Tibial nerve (tissue), 4 donors: ENCODE measurements around the gene SPAG9. TPM values are rescaled to one million over a fixed set of nuclear protein-coding genes. Genes with fewer than 3 reads are reported as not detected.
A peak's percentile ranks its signal among the peaks of the same experiment; 100 is the strongest.

Experiments used
- DNase-seq, 2 donors: peaks; one replicate each; pipeline ENCODE4 v3.0.0-alpha.2; 2019; ENCODE audit warnings: low spot score in 2 of 2
- H3K27ac ChIP-seq, 4 donors: fragments of 200-600 bp; sonication (generic) in 3 of 4; one replicate each; pipeline ENCODE4 v1.5.1; 2017 to 2019; ENCODE audit warnings: mild to moderate bottlenecking in 1 of 4
- H3K27me3 ChIP-seq, 2 donors: fragments of 200-600 bp; sonication (generic) in 1 of 2; one replicate each; pipeline versions ENCODE4 v1.5.1 to v1.6.0; 2017 to 2019
- H3K36me3 ChIP-seq, 3 donors: fragments of 200-600 bp; sonication (generic); one replicate each; pipeline ENCODE4 v1.5.1; 2018 to 2019
- H3K4me1 ChIP-seq, 4 donors: fragments of 200-600 bp; sonication (generic) in 3 of 4; one replicate each; pipeline ENCODE4 v1.5.1; 2017 to 2019
- H3K4me3 ChIP-seq, 4 donors: fragments of 200-600 bp; sonication (generic) in 3 of 4; one replicate each; pipeline ENCODE4 v1.5.1; 2017 to 2019; ENCODE audit warnings: mild to moderate bottlenecking in 1 of 4, moderate library complexity in 1 of 4
- H3K9me3 ChIP-seq, 4 donors: fragments of 200-600 bp; sonication (generic) in 3 of 4; one replicate each; pipeline ENCODE4 v1.5.1; 2017 to 2019
- CTCF ChIP-seq, 5 experiments: fragments of 200-600 bp in 3 of 5; fragments of 450-650 bp in 2 of 5; sonication (generic) in 3 of 5; IDR thresholded peaks; one replicate each; pipeline ENCODE4 v1.5.1; 2016 to 2019; ENCODE audit warnings: antibody characterized with exemption in 5 of 5, mild to moderate bottlenecking in 3 of 5, moderate library complexity in 2 of 5
- EP300 ChIP-seq, 2 donors: sonication (generic); formaldehyde crosslinking; IDR thresholded peaks; one replicate each; pipeline ENCODE4 v1.6.1; 2017; ENCODE audit warnings: antibody characterized with exemption in 2 of 2, mild to moderate bottlenecking in 1 of 2
- POLR2A ChIP-seq, 2 donors: fragments of 450-650 bp; IDR thresholded peaks; one replicate each; pipeline ENCODE4 v1.6.1; 2017; ENCODE audit warnings: antibody characterized with exemption in 2 of 2, mild to moderate bottlenecking in 2 of 2, moderate library complexity in 2 of 2
- WGBS, 2 donors: methylation state at CpG; one replicate each; pipeline ENCODE4 v1.1.5; 2018; 5-methylcytosine and 5-hydroxymethylcytosine counted together
- total RNA-seq, 4 donors: library from RNA; depleted of rRNA; stranded (reverse); fragments of >200 nt; gene quantifications; one replicate each; pipeline ENCODE4 v1.1.0, GENCODE V29; 2016

The SPAG9 gene
- total RNA-seq, 4 donors from 2014 or later = 145 to 199 (median 165) TPM

- 64 to 72% methylated on average over 4 of the region's 4 CpGs for WGBS, 2 donors
- H3K4me3 ChIP-seq = no peak overlapping the region
- no peaks in the 10 kb centered on the region for H3K9me3 ChIP-seq
- H3K36me3 ChIP-seq = no peaks in the 10 kb centered on the region
- H3K4me1 ChIP-seq = peaks cover 0 to 21% (median 2%) of the 10 kb centered on the region in 4 donors
- DNase-seq = no peak
- H3K27ac ChIP-seq = no peak overlapping the region
- TF ChIP-seq EP300 (IDR thresholded peaks at IDR 0.05) (no peak), POLR2A (IDR thresholded peaks at IDR 0.05) (no peak), CTCF (IDR thresholded peaks at IDR 0.05) (no peak)
- H3K27me3 ChIP-seq = no peaks in the 10 kb centered on the region
Observed at GRCh38 chr17:51147650-51148049, 27.0 kb upstream of the SPAG9 start.

- no peaks in the 10 kb centered on the region for H3K9me3 ChIP-seq
- WGBS, 2 donors = 25 to 27% methylated on average over 6 of the region's 6 CpGs
Observed at GRCh38 chr17:51144266-51145022, 23.8 kb upstream of the SPAG9 start.

GRCh38 chr17:51142597-51142996, 21.9 kb upstream of the SPAG9 start:
- WGBS, 2 donors = 91 to 97% methylated on average over 2 of the region's 2 CpGs
- TF ChIP-seq EP300 (IDR thresholded peaks at IDR 0.05) (no peak), POLR2A (IDR thresholded peaks at IDR 0.05) (no peak), CTCF (IDR thresholded peaks at IDR 0.05) (no peak)
- Histone ChIP-seq H3K27me3 (no peaks in the 10 kb centered on the region), H3K27ac (no peak overlapping the region), H3K4me1 (peaks cover 0 to 16% (median 0%) of the 10 kb centered on the region in 4 donors), H3K9me3 (no peaks in the 10 kb centered on the region), H3K36me3 (no peaks in the 10 kb centered on the region), H3K4me3 (no peak overlapping the region)
- DNase-seq = no peak

More at GRCh38 chr17:51144266-51145022, 23.8 kb upstream of the SPAG9 start:
- Histone ChIP-seq H3K27me3 (no peaks in the 10 kb centered on the region), H3K4me1 (peaks cover 0 to 16% (median 0%) of the 10 kb centered on the region in 4 donors), H3K27ac (peak overlapping the region in 2 of 4 donors; percentile 9 to 29), H3K4me3 (no peak overlapping the region), H3K36me3 (no peaks in the 10 kb centered on the region)
- no peak for DNase-seq
- no peak for TF ChIP-seq POLR2A (IDR thresholded peaks at IDR 0.05)
- TF ChIP-seq CTCF (IDR thresholded peaks at IDR 0.05) = no peak
- TF ChIP-seq EP300 (IDR thresholded peaks at IDR 0.05) = no peak

GRCh38 chr17:51135956-51136355, 15.3 kb upstream of the SPAG9 start:
- DNase-seq = no peak
- no peak for TF ChIP-seq CTCF (IDR thresholded peaks at IDR 0.05)
- no peak for TF ChIP-seq POLR2A (IDR thresholded peaks at IDR 0.05)
- TF ChIP-seq EP300 (IDR thresholded peaks at IDR 0.05) = no peak
- Histone ChIP-seq H3K4me3 (no peak overlapping the region), H3K36me3 (no peaks in the 10 kb centered on the region), H3K27ac (no peak overlapping the region), H3K27me3 (no peaks in the 10 kb centered on the region), H3K9me3 (no peaks in the 10 kb centered on the region), H3K4me1 (peaks cover 0 to 3% (median 0%) of the 10 kb centered on the region in 4 donors)
- 85 to 94% methylated on average over 3 of the region's 3 CpGs for WGBS, 2 donors

- no peak overlapping the region for H3K27ac ChIP-seq
- peaks cover 0 to 3% (median 0%) of the 10 kb centered on the region in 4 donors for H3K4me1 ChIP-seq
- H3K9me3 ChIP-seq = no peaks in the 10 kb centered on the region
- DNase-seq = no peak
- H3K36me3 ChIP-seq = no peaks in the 10 kb centered on the region
- H3K27me3 ChIP-seq = no peaks in the 10 kb centered on the region
- TF ChIP-seq EP300 (IDR thresholded peaks at IDR 0.05) (no peak), CTCF (IDR thresholded peaks at IDR 0.05) (no peak), POLR2A (IDR thresholded peaks at IDR 0.05) (no peak)
- 61 to 62% methylated on average over 2 of the region's 2 CpGs for WGBS, 2 donors
- H3K4me3 ChIP-seq = no peak overlapping the region
Observed at GRCh38 chr17:51133365-51133764, 12.7 kb upstream of the SPAG9 start.
